ENCODE results near the gene TMEM94.

- TF ChIP-seq CTCF (IDR thresholded peaks at IDR 0.05) (no peak), TCF7L2 (IDR thresholded peaks at IDR 0.05; ENCODE audit: low read depth, low read length) (no peak), POLR2AphosphoS5 (IDR thresholded peaks at IDR 0.05; ENCODE audit: low read depth, low read length) (no peak)
- TF ChIP-seq, protein P1, sequence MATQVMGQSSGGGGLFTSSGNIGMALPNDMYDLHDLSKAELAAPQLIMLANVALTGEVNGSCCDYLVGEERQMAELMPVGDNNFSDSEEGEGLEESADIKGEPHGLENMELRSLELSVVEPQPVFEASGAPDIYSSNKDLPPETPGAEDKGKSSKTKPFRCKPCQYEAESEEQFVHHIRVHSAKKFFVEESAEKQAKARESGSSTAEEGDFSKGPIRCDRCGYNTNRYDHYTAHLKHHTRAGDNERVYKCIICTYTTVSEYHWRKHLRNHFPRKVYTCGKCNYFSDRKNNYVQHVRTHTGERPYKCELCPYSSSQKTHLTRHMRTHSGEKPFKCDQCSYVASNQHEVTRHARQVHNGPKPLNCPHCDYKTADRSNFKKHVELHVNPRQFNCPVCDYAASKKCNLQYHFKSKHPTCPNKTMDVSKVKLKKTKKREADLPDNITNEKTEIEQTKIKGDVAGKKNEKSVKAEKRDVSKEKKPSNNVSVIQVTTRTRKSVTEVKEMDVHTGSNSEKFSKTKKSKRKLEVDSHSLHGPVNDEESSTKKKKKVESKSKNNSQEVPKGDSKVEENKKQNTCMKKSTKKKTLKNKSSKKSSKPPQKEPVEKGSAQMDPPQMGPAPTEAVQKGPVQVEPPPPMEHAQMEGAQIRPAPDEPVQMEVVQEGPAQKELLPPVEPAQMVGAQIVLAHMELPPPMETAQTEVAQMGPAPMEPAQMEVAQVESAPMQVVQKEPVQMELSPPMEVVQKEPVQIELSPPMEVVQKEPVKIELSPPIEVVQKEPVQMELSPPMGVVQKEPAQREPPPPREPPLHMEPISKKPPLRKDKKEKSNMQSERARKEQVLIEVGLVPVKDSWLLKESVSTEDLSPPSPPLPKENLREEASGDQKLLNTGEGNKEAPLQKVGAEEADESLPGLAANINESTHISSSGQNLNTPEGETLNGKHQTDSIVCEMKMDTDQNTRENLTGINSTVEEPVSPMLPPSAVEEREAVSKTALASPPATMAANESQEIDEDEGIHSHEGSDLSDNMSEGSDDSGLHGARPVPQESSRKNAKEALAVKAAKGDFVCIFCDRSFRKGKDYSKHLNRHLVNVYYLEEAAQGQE (IDR thresholded peaks at IDR 0.05; ENCODE audit: insufficient read depth in 1 of 2, low read depth in 2 of 2, low read length in 1 of 2): no peak
Observed at GRCh38 chr17:75476752-75477489, 20.5 kb downstream of the TMEM94 start.
